ENCODE data around the gene GJD2.

DNA sequence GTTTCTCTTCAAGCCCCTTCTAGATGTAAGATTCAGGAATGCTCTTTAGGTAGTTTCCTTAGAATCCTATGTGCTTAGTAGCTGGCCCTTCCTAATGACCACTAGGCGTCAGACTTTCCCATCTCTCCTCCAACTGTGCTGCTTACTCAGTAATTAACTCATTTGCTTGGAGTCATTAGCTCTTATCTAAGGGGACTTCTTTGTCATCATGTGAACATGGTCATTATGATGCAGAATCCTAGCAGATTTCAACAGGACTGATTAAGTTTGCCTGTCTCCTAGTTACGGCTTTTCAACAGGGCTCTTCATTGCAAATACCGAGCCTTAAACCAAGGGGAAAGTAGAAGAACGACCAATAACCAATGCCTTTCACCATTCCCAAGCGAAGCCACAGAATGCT is 46.4 kb downstream of the GJD2 start:
- TF ChIP-seq, protein P1, sequence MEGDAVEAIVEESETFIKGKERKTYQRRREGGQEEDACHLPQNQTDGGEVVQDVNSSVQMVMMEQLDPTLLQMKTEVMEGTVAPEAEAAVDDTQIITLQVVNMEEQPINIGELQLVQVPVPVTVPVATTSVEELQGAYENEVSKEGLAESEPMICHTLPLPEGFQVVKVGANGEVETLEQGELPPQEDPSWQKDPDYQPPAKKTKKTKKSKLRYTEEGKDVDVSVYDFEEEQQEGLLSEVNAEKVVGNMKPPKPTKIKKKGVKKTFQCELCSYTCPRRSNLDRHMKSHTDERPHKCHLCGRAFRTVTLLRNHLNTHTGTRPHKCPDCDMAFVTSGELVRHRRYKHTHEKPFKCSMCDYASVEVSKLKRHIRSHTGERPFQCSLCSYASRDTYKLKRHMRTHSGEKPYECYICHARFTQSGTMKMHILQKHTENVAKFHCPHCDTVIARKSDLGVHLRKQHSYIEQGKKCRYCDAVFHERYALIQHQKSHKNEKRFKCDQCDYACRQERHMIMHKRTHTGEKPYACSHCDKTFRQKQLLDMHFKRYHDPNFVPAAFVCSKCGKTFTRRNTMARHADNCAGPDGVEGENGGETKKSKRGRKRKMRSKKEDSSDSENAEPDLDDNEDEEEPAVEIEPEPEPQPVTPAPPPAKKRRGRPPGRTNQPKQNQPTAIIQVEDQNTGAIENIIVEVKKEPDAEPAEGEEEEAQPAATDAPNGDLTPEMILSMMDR (IDR thresholded peaks at IDR 0.05) = peak; percentile 87
- TF ChIP-seq, protein P2, sequence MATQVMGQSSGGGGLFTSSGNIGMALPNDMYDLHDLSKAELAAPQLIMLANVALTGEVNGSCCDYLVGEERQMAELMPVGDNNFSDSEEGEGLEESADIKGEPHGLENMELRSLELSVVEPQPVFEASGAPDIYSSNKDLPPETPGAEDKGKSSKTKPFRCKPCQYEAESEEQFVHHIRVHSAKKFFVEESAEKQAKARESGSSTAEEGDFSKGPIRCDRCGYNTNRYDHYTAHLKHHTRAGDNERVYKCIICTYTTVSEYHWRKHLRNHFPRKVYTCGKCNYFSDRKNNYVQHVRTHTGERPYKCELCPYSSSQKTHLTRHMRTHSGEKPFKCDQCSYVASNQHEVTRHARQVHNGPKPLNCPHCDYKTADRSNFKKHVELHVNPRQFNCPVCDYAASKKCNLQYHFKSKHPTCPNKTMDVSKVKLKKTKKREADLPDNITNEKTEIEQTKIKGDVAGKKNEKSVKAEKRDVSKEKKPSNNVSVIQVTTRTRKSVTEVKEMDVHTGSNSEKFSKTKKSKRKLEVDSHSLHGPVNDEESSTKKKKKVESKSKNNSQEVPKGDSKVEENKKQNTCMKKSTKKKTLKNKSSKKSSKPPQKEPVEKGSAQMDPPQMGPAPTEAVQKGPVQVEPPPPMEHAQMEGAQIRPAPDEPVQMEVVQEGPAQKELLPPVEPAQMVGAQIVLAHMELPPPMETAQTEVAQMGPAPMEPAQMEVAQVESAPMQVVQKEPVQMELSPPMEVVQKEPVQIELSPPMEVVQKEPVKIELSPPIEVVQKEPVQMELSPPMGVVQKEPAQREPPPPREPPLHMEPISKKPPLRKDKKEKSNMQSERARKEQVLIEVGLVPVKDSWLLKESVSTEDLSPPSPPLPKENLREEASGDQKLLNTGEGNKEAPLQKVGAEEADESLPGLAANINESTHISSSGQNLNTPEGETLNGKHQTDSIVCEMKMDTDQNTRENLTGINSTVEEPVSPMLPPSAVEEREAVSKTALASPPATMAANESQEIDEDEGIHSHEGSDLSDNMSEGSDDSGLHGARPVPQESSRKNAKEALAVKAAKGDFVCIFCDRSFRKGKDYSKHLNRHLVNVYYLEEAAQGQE (IDR thresholded peaks at IDR 0.05; ENCODE audit: insufficient read depth in 1 of 2, low read depth in 2 of 2, low read length in 1 of 2) = no peak
- TF ChIP-seq TCF7L2 (IDR thresholded peaks at IDR 0.05; ENCODE audit: low read depth, low read length) = no peak
- no peak for TF ChIP-seq SIN3A (IDR thresholded peaks at IDR 0.05; ENCODE audit: borderline replicate concordance, insufficient read depth, low read depth, low read length)
- TF ChIP-seq POLR2AphosphoS5 (IDR thresholded peaks at IDR 0.05; ENCODE audit: low read depth, low read length) = no peak

All from Panc1 (cell line).